ENCODE results near the gene SWSAP1.

The SWSAP1 gene

DNA sequence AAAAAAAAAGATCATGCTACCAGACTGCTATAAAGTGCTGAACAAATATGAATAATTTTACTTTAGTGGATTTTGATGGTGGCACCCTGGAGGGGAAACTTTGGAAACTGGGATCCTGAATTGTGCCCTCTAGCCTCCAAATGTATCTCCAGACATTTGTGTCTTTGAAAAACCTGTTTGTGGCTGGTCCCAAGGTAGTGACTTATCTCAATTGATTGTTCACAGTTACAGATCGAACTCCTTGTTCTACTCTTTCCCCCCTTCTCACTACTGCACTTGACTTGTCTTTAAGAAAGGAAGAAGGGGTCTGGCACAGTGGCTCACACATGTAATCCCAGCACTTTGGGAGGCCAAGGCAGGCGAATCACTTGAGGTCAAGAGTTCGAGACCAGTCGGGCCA lies 34.1 kb downstream of the SWSAP1 start:
- DNase-seq (ENCODE audit: low spot score), result no peak

- no peak for DNase-seq (ENCODE audit: low spot score)
Measured at GRCh38 chr19:11410682-11411081, 36.2 kb downstream of the SWSAP1 start.

DNA sequence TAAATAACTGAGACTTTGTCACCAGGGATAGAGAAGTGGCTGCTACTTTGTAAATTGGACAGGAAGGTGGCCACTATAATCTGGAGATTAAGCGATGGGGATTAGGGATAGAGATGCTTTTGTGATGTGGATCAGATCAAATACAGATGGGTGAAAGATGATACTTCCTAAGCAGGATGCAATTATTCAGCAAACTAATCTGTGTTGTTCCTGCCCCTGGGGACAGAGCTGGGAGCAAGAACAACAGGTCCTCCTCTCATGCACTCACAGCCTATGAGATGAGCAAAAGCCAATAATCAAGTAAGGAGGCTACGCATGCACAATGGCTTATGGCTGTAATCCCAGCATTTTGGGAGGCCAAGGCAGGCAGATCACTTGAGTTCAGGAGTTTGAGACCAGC lies 40.1 kb downstream of the SWSAP1 start:
- no peak for DNase-seq (ENCODE audit: low spot score)

DNA sequence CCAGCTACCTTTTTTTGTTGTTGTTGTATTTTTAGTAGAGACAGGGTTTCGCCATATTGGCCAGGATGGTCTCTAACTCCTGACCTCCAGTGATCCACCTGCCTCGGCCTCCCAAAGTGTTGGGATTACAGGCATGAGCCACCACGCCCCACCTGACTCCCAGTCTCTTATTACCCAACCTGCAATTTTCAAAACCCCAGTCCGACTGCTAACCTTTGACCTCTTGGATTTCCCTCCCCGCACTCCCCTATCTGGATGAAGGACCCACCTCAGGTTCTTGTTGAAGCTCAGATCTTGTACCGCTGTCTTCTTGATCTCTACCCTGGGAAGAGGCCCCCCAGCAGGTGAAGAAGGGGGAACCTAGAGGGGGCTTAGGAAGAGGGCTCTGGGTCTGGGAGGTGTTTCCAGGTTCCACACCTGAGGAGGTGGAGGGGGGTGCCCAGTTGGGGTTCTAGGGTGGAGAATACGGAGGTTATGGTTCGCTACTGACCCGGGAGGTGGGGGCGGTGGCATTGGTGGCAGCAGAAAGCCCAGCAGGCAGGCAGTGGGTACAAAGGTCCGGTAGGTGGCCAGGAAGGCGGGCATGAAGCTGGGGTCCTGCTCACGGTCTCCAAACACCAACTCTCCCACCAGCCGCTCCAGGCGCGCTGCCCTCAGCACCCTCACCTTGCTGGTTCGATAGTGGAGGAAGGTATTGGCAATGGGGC lies 42.0 kb downstream of the SWSAP1 start:
- no peak for DNase-seq (ENCODE audit: low spot score)

- no peak for DNase-seq (ENCODE audit: low spot score)
Measured at GRCh38 chr19:11418094-11418548, 43.7 kb downstream of the SWSAP1 start.

- DNase-seq (ENCODE audit: low spot score), result no peak
Measured at GRCh38 chr19:11418549-11419506, 44.4 kb downstream of the SWSAP1 start, which contains the start of gene RGL3. RGL3 (minus strand) TSS chr19:11419314; CDS start chr19:11419278, 36 bp downstream.

DNA sequence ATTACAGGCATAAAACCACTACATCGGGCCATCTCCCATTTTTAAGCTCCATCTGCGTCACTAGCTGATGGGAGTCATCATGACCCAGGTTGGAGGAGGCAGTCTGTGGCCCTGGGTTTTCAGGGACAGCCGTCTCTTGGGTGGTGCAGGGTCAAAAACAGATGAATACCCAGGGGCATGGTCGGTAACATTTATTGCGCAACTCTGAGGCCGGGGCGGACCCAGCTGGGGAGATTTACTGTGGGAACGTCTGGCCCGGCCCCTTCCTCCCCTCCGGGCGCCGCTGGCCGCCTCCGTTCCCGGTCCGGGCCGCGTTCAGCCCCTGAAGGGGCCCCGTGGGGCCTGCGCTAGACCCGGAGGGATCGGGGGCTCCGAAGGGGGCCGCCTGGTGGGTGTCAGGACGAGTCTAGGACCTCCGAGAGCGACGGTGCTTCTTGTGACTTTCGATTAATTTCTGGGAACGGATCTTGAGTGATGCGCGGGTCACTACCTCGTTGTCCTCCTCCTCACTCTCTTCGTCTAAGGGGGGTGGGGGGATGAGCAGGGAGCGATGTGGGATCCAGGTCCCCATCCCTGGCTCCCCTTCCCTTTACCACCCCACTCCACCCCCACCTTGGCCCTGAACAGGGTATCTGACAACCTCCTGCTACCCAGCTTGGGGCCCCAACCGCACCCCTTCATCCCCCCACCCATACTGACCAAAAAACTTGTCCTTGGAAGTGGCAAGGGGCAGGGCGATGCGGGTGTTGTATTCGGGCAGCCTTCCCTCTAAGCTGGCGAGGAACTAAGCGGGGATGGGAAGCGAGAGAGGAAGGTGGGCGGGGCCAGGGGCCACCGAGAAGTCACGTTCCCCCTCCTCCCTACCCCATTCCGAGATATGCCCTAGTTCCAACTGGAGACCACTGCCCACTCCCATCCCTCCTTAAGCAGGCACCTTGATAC lies 46.2 kb downstream of the SWSAP1 start:
- DNase-seq (ENCODE audit: low spot score), result no peak

DNA sequence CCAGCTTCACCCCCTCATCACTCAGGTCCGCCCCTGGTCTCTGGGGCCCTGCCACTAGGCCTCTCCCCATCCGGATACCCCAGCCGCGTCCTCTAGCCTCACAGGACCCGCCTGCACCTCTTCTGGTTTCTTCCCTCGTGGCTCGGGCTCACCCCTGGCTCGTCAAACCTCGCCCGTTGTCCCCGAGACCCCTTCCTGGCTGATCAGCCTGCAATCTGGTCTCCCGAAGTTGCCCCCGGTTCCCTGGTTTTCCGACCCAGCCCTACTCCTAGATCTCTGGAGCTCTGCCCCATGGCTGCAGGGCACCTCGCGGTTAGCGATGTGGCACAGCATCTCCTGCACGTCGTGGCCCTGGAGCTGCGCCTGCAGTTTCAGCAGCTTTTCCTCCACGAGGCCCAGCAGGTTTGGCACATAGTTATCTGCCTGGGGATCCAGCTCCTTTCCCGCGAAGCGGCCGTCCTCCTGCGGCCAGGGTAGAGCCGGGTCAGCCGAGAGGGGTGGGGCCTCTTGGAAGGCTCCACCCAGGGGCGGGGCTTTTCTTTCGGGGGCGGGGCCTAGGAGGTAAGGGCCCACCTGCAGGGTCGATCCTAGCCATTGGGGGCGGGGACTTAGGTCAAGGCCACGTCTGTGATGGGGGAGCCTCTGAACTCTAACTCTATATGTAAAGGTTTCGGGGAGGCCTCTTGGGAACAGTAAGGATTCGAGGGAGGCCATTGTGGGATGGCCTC lies 47.1 kb downstream of the SWSAP1 start:
- no peak for DNase-seq (ENCODE audit: low spot score)

GRCh38 chr19:11422163-11423065 lies 47.9 kb downstream of the SWSAP1 start:
- peak; percentile 24 for DNase-seq (ENCODE audit: low spot score)

DNA sequence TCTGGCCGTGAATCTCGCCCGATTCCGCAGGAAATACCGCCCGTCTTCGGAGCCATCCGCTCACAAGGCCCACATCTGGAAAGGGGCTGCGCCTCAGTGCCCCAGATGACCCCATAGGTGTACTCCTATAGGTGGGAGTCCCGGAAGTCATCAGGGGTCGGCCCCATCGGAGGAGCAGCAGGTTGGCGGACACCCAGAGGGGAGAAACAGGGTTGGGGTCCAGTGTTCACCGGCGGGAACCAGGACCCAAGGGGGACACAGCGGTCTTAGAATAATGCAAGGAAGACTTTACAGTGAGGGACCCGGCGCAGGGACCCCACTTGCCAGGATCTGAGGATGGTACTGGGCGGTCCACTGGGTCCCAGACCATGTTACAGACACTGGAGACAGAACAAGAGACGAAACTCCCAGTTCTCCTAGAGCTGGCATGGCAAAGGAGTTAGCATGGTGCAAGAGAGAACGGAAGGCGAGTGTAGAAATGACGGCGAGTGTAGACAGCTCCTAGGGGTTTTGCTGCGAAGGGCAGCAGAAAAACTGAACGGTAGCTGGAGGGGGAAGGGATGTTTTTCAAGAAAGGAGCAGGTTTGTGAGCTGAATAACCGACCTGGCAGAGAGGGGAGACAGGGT lies 48.8 kb downstream of the SWSAP1 start:
- DNase-seq (ENCODE audit: low spot score), result no peak

- no peak for DNase-seq (ENCODE audit: low spot score)
Measured at GRCh38 chr19:11423791-11424181, 49.3 kb downstream of the SWSAP1 start.

All from cerebellar cortex (tissue), 1 donor.